Ammon's horn (tissue), 1 donor: ENCODE results near the gene EML3.

ENCODE experiments used
- DNase-seq: peaks from one replicate; pipeline ENCODE4 v3.0.0-alpha.2; 2016; ENCODE audit warnings: low spot score

Gene EML3

DNA sequence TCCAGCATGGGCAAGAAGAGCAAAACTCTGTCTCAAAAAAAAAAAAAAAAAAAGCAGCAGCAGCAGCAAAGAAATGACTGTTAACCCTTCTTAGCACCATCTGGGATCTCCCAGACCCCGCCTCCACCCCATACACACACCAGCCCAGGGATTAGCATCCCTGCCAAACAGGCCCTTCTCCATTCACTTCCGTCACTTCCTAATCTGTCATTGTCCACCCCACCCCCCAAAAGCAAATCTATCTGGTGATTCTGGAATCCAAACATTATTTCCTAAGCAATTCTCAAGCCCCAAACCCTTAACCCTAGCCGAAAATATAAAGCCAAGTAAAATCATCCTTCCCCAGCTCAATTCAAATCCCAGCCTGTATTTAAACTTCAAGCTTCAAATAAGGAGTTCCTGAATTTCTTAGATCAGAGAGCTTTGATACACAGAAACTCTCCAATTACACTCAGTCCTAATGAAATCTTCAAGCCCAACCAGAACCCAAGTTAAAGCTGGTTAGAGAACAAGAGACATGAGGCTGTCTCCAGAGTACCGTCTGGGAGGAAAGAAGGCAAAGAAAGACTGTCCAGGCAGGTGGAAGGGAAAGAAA lies 60.0 kb downstream of the EML3 start:
- DNase-seq, result no peak
